Transverse colon (tissue), 4 donors: ENCODE measurements around the gene MED20. TPM values are rescaled to one million over a fixed set of nuclear protein-coding genes. Genes with fewer than 3 reads are reported as not detected.

Source experiments
- DNase-seq: peaks from one replicate; pipeline ENCODE4 v3.0.0-alpha.2; 2019
- H3K27ac ChIP-seq, 4 donors: fragments of 200-600 bp; sonication (generic); 2 replicates each; pipeline ENCODE4 v1.5.1; 2016 to 2018; ENCODE audit warnings: inconsistent platforms in 4 of 4
- H3K27me3 ChIP-seq: fragments of 200-600 bp; sonication (generic); 2 replicates; pipeline ENCODE4 v1.5.1; 2017; ENCODE audit warnings: inconsistent platforms
- H3K36me3 ChIP-seq, 4 donors: fragments of 200-600 bp; sonication (generic); 2 replicates each; pipeline ENCODE4 v1.5.1; 2017 to 2019; ENCODE audit warnings: inconsistent platforms in 4 of 4
- H3K4me1 ChIP-seq, 4 donors: fragments of 200-600 bp; sonication (generic); 2 replicates each; pipeline ENCODE4 v1.5.1; 2017 to 2020; ENCODE audit warnings: inconsistent platforms in 4 of 4
- H3K4me3 ChIP-seq, 4 donors: fragments of 200-600 bp; sonication (generic); 1 replicate in 1 of 4; 2 replicates in 3 of 4; pipeline versions ENCODE4 v1.5.1 to v1.6.1; 2017 to 2019; ENCODE audit warnings: inconsistent platforms in 4 of 4
- H3K9me3 ChIP-seq, 2 donors: fragments of 200-600 bp; sonication (generic); 2 replicates each; pipeline ENCODE4 v1.5.1; 2017 to 2019; ENCODE audit warnings: inconsistent platforms in 2 of 2
- CTCF ChIP-seq, 5 experiments: fragments of 200-600 bp in 3 of 5; fragments of 450-650 bp in 2 of 5; sonication (generic) in 3 of 5; IDR thresholded peaks; 1 replicate in 2 of 5; 2 replicates in 3 of 5; pipeline ENCODE4 v1.5.1; 2016 to 2017; ENCODE audit warnings: antibody characterized with exemption in 5 of 5, inconsistent platforms in 3 of 5, mild to moderate bottlenecking in 2 of 5, moderate library complexity in 1 of 5
- EP300 ChIP-seq: sonication (generic); formaldehyde crosslinking; IDR thresholded peaks from one replicate; pipeline ENCODE4 v1.6.1; 2017; ENCODE audit warnings: antibody characterized with exemption, low read depth
- POLR2A ChIP-seq: fragments of 450-650 bp; IDR thresholded peaks from one replicate; pipeline ENCODE4 v1.6.1; 2016; ENCODE audit warnings: antibody characterized with exemption, mild to moderate bottlenecking, moderate library complexity
- POLR2AphosphoS5 ChIP-seq, 3 donors: sonication (generic); formaldehyde crosslinking; IDR thresholded peaks; one replicate each; pipeline ENCODE4 v1.6.1; 2016; ENCODE audit warnings: antibody characterized with exemption in 3 of 3
- WGBS, 2 donors: methylation state at CpG; one replicate each; pipeline ENCODE4 v1.1.5; 2018; ENCODE audit warnings: low coverage in 1 of 2; 5-methylcytosine and 5-hydroxymethylcytosine counted together
- in situ Hi-C, 4 donors: fragments of 200-750 bp; cut with MboI; loops; one replicate each; pipeline versions ENCODE4 v1.15.0 to v1.15.1; 2017; ENCODE audit warnings: low sequenced_read_pairs in 3 of 4, low pct_ligation_motif_present in 1 of 4, low pct_unique_long_range_greater_than_20kb in 1 of 4
- intact Hi-C: fragments of 100-400 bp; cut with DNase I; formaldehyde crosslinking; loops from one replicate; pipeline ENCODE4 v1.15.1; 2023; ENCODE audit warnings: low total_unique reads
- total RNA-seq, 4 donors: library from RNA; depleted of rRNA; stranded (reverse); fragments of >200 nt; gene quantifications; one replicate each; pipeline ENCODE4 v1.1.0, GENCODE V29; 2016

Gene MED20
- total RNA-seq, 4 donors from 2014 or later, result 15.4 to 25.7 (median 18.5) TPM

- intact Hi-C loops, result no loop called here
- Histone ChIP-seq H3K36me3 (peaks cover 0 to 4% (median 0%) of the 10 kb centered on the region in 4 donors), H3K4me3 (peak overlapping the region; percentile 73 to 100 (median 94)), H3K4me1 (peaks cover 10 to 23% (median 14%) of the 10 kb centered on the region in 4 donors), H3K27ac (peak overlapping the region; percentile 85 to 95 (median 93)), H3K9me3 (no peaks in the 10 kb centered on the region), H3K27me3 (no peaks in the 10 kb centered on the region)
- 4 to 7% methylated on average over 9 to 33 of the region's 56 CpGs for WGBS, 2 donors
- in situ Hi-C loops, result no loop called here
- peak; percentile 9 for DNase-seq
- TF ChIP-seq POLR2AphosphoS5 (IDR thresholded peaks at IDR 0.05) (no peak), CTCF (IDR thresholded peaks at IDR 0.05) (no peak), EP300 (no peak), POLR2A (no peak)
Observed at GRCh38 chr6:41894366-41895299, 26.3 kb downstream of the MED20 start.

- in situ Hi-C loops (no loop called here), intact Hi-C loops (no loop called here)
- Histone ChIP-seq H3K4me3 (no peak overlapping the region), H3K36me3 (no peaks in the 10 kb centered on the region), H3K27ac (no peak overlapping the region), H3K9me3 (no peaks in the 10 kb centered on the region), H3K27me3 (no peaks in the 10 kb centered on the region), H3K4me1 (peaks cover 10 to 23% (median 14%) of the 10 kb centered on the region in 4 donors)
- WGBS, 2 donors, result 79 to 87% methylated on average over 4 of the region's 4 CpGs
- TF ChIP-seq POLR2AphosphoS5 (IDR thresholded peaks at IDR 0.05) (no peak), EP300 (no peak), POLR2A (no peak)
- no peak for DNase-seq
Observed at GRCh38 chr6:41892921-41893564, 27.9 kb downstream of the MED20 start.

- intact Hi-C loops (no loop called here), in situ Hi-C loops (no loop called here)
- Histone ChIP-seq H3K36me3 (no peaks in the 10 kb centered on the region), H3K4me1 (no peaks in the 10 kb centered on the region), H3K4me3 (no peak overlapping the region), H3K27me3 (no peaks in the 10 kb centered on the region), H3K27ac (no peak overlapping the region), H3K9me3 (no peaks in the 10 kb centered on the region)
- no peak for TF ChIP-seq CTCF (IDR thresholded peaks at IDR 0.05)
- no peak for DNase-seq
- 50 to 74% methylated on average over 2 to 4 of the region's 4 CpGs for WGBS, 2 donors
Observed at GRCh38 chr6:41887331-41887751, 33.6 kb downstream of the MED20 start.

GRCh38 chr6:41885930-41886329, 35.0 kb downstream of the MED20 start:
- in situ Hi-C loops (no loop called here), intact Hi-C loops (no loop called here)
- H3K27me3 ChIP-seq, result no peaks in the 10 kb centered on the region
- no peak for DNase-seq
- H3K9me3 ChIP-seq, result no peaks in the 10 kb centered on the region
- no peak overlapping the region for H3K4me3 ChIP-seq
- H3K4me1 ChIP-seq, result no peaks in the 10 kb centered on the region
- TF ChIP-seq CTCF (IDR thresholded peaks at IDR 0.05) (no peak), POLR2AphosphoS5 (IDR thresholded peaks at IDR 0.05) (no peak), POLR2A (no peak), EP300 (no peak)
- 91 to 95% methylated on average over 1 of the region's 1 CpG for WGBS, 2 donors
- H3K27ac ChIP-seq, result no peak overlapping the region
- no peaks in the 10 kb centered on the region for H3K36me3 ChIP-seq
